ENCODE results near the gene COMMD7. TPM values are rescaled to one million over a fixed set of nuclear protein-coding genes. Genes with fewer than 3 reads are reported as not detected.
"Not testable (repeated sequence)": the region's sequence is repeated elsewhere in the genome, so short reads cannot be mapped to it uniquely, and the experiment has no call there.

Gene COMMD7
- total RNA-seq, 2 experiments from 2014 or later: 30.7 to 34.0 TPM

- no peaks in the 10 kb centered on the region for H3K27me3 Mint-ChIP-seq
- peaks cover 23% of the 10 kb centered on the region for H3K4me1 Mint-ChIP-seq (ENCODE audit: low read depth)
- ATAC-seq (peak; percentile 42), DNase-seq (no peak)
- intact Hi-C loops (cut with micrococcal nuclease): no loop called here
- H3K9me3 Mint-ChIP-seq: no peaks in the 10 kb centered on the region
- ChIA-PET CTCF (interaction anchor here (2.3 kb wide), 1 partner anchor 47 kb away, joined by 13 read pairs; no protein-coding TSS in a partner anchor), POLR2A (no interaction called here)
- H3K36me3 Mint-ChIP-seq (ENCODE audit: low read depth): peaks cover 4% of the 10 kb centered on the region
- TF ChIP-seq CTCF (IDR thresholded peaks at IDR 0.05): no peak
- H3K4me3 Mint-ChIP-seq: no peak overlapping the region
- H3K27ac Mint-ChIP-seq: peak overlapping the region; percentile 5
Measured at GRCh38 chr20:32731882-32732266, 11.4 kb downstream of the COMMD7 start.

- H3K9me3 Mint-ChIP-seq; intact Hi-C loops (cut with micrococcal nuclease); CTCF ChIA-PET; H3K27me3 Mint-ChIP-seq; H3K4me3 Mint-ChIP-seq; H3K27ac Mint-ChIP-seq; DNase-seq; POLR2A ChIA-PET; ATAC-seq: not testable (repeated sequence)
- H3K4me1 Mint-ChIP-seq (ENCODE audit: low read depth): peaks cover 11% of the 10 kb centered on the region
- peaks cover 11% of the 10 kb centered on the region for H3K36me3 Mint-ChIP-seq (ENCODE audit: low read depth)
Measured at GRCh38 chr20:32729334-32729733, 13.9 kb downstream of the COMMD7 start.

- Mint-ChIP-seq H3K36me3 (ENCODE audit: low read depth) (peaks cover 11% of the 10 kb centered on the region), H3K4me1 (ENCODE audit: low read depth) (peaks cover 11% of the 10 kb centered on the region)
- DNase-seq; H3K4me3 Mint-ChIP-seq; H3K27ac Mint-ChIP-seq; H3K9me3 Mint-ChIP-seq; CTCF ChIA-PET; ATAC-seq; POLR2A ChIA-PET; intact Hi-C loops (cut with micrococcal nuclease); H3K27me3 Mint-ChIP-seq: not testable (repeated sequence)
Measured at GRCh38 chr20:32728435-32728834, 14.8 kb downstream of the COMMD7 start.

GRCh38 chr20:32727683-32728082, 15.6 kb downstream of the COMMD7 start:
- Mint-ChIP-seq H3K4me1 (ENCODE audit: low read depth) (peaks cover 11% of the 10 kb centered on the region), H3K27ac (peak overlapping the region; percentile 10), H3K27me3 (no peaks in the 10 kb centered on the region), H3K36me3 (ENCODE audit: low read depth) (peaks cover 11% of the 10 kb centered on the region), H3K4me3 (no peak overlapping the region), H3K9me3 (no peaks in the 10 kb centered on the region)
- ChIA-PET POLR2A (no interaction called here), CTCF (interaction anchor here (0.6 kb wide), 1 partner anchor 54 kb away, joined by 3 read pairs; the partner anchor contains the start of gene C20orf203)
- intact Hi-C loops (cut with micrococcal nuclease): no loop called here
- ATAC-seq (no peak), DNase-seq (no peak)
- TF ChIP-seq CTCF (IDR thresholded peaks at IDR 0.05): no peak

- ChIA-PET POLR2A (no interaction called here), CTCF (interaction anchor here (1.1 to 1.9 kb wide), 3 partner anchors 16 to 59 kb away, joined by 3 to 4 read pairs (median 4); partner anchors contain the start of gene C20orf203)
- intact Hi-C loops (cut with micrococcal nuclease): no loop called here
- ATAC-seq (no peak), DNase-seq (no peak)
- Mint-ChIP-seq H3K27ac (no peak overlapping the region), H3K9me3 (no peaks in the 10 kb centered on the region), H3K36me3 (ENCODE audit: low read depth) (peaks cover 13% of the 10 kb centered on the region), H3K27me3 (no peaks in the 10 kb centered on the region), H3K4me3 (no peak overlapping the region), H3K4me1 (ENCODE audit: low read depth) (no peaks in the 10 kb centered on the region)
- TF ChIP-seq CTCF (IDR thresholded peaks at IDR 0.05): no peak
Measured at GRCh38 chr20:32718749-32719348, 24.4 kb downstream of the COMMD7 start.

- DNase-seq: no peak
- CTCF ChIA-PET: interaction anchor here (1.0 to 1.6 kb wide), 3 partner anchors 38 to 67 kb away, joined by 3 to 5 read pairs (median 3); partner anchors contain the start of gene C20orf203
- no peak for ATAC-seq
- intact Hi-C loops (cut with micrococcal nuclease): no loop called here
- H3K4me3 Mint-ChIP-seq: no peak overlapping the region
- peaks cover 3% of the 10 kb centered on the region for H3K36me3 Mint-ChIP-seq (ENCODE audit: low read depth)
- H3K27me3 Mint-ChIP-seq: no peaks in the 10 kb centered on the region
- H3K27ac Mint-ChIP-seq: no peak overlapping the region
- no peaks in the 10 kb centered on the region for H3K9me3 Mint-ChIP-seq
- POLR2A ChIA-PET: no interaction called here
- TF ChIP-seq CTCF (IDR thresholded peaks at IDR 0.05): no peak
- H3K4me1 Mint-ChIP-seq (ENCODE audit: low read depth): peaks cover 16% of the 10 kb centered on the region
Measured at GRCh38 chr20:32711346-32711745, 31.9 kb downstream of the COMMD7 start.

All from activated CD8-positive, alpha-beta T cell treated with anti-CD3 and anti-CD28 coated beads for 36 hours (primary cell).